HEK293T (cell line): Measurements from ENCODE around the gene PTPRQ.

ENCODE experiments used
- CTCF ChIA-PET: fragments of 350-600 bp; formaldehyde crosslinking; extraction: SDS; loops from one replicate; lab custom pipeline; 2021; ENCODE audit warnings: antibody characterized with exemption, inconsistent platforms; lab: Yijun Ruan, JAX
- POLR2A ChIA-PET: fragments of 350-600 bp; formaldehyde crosslinking; extraction: SDS; loops from one replicate; lab custom pipeline; 2020; ENCODE audit warnings: antibody characterized with exemption, inconsistent platforms; lab: Yijun Ruan, JAX
- DNase-seq: peaks from one replicate; pipeline ENCODE4 v3.0.0; 2012; ENCODE audit warnings: mixed read lengths; ENCODE audit errors: extremely low spot score
- ARNT ChIP-seq: fragments of 450-650 bp; IDR thresholded peaks from 2 replicates; pipeline ENCODE4 v1.6.1; 2017; ENCODE audit warnings: mild to moderate bottlenecking
- BHLHE40 ChIP-seq: fragments of 450-650 bp; IDR thresholded peaks from 2 replicates; pipeline ENCODE4 v1.6.1; 2016; ENCODE audit warnings: mild to moderate bottlenecking, moderate library complexity, borderline replicate concordance
- CTBP1 ChIP-seq: fragments of 450-650 bp; IDR thresholded peaks from 2 replicates; pipeline ENCODE4 v1.6.1; 2016; ENCODE audit warnings: borderline replicate concordance
- ELF4 ChIP-seq: fragments of 450-650 bp; IDR thresholded peaks from 2 replicates; pipeline ENCODE4 v1.6.1; 2017; ENCODE audit warnings: antibody characterized with exemption
- FOXA1 ChIP-seq: fragments of 450-650 bp; IDR thresholded peaks from 2 replicates; pipeline ENCODE4 v1.6.1; 2016; ENCODE audit warnings: mild to moderate bottlenecking
- FOXM1 ChIP-seq: fragments of 450-650 bp; IDR thresholded peaks from 2 replicates; pipeline ENCODE4 v1.6.1; 2017; ENCODE audit warnings: mild to moderate bottlenecking, borderline replicate concordance
- HDGF ChIP-seq: fragments of 450-650 bp; IDR thresholded peaks from 2 replicates; pipeline ENCODE4 v1.6.1; 2017; ENCODE audit warnings: antibody characterized with exemption, borderline replicate concordance
- L3MBTL2 ChIP-seq: fragments of 450-650 bp; conservative IDR thresholded peaks from 2 replicates; pipeline ENCODE4 v1.6.1; 2016; ENCODE audit warnings: mild to moderate bottlenecking
- LEF1 ChIP-seq: fragments of 450-650 bp; IDR thresholded peaks from 2 replicates; pipeline ENCODE4 v1.6.1; 2017; ENCODE audit warnings: mild to moderate bottlenecking, borderline replicate concordance
- NFRKB ChIP-seq: fragments of 450-650 bp; IDR thresholded peaks from 2 replicates; pipeline ENCODE4 v1.6.1; 2016; ENCODE audit warnings: mild to moderate bottlenecking, moderate library complexity
- PKNOX1 ChIP-seq: fragments of 450-650 bp; IDR thresholded peaks from 2 replicates; pipeline ENCODE4 v1.6.1; 2016
- SP1 ChIP-seq: fragments of 450-650 bp; IDR thresholded peaks from 2 replicates; pipeline ENCODE4 v1.6.1; 2017
- SUZ12 ChIP-seq: fragments of 450-650 bp; IDR thresholded peaks from 2 replicates; pipeline ENCODE4 v1.6.1; 2016; ENCODE audit warnings: mild to moderate bottlenecking
- TARDBP ChIP-seq: fragments of 450-650 bp; IDR thresholded peaks from 2 replicates; pipeline ENCODE4 v1.6.1; 2016
- ZNF384 ChIP-seq: fragments of 450-650 bp; IDR thresholded peaks from 2 replicates; pipeline ENCODE4 v1.6.1; 2016

PTPRQ gene

DNA sequence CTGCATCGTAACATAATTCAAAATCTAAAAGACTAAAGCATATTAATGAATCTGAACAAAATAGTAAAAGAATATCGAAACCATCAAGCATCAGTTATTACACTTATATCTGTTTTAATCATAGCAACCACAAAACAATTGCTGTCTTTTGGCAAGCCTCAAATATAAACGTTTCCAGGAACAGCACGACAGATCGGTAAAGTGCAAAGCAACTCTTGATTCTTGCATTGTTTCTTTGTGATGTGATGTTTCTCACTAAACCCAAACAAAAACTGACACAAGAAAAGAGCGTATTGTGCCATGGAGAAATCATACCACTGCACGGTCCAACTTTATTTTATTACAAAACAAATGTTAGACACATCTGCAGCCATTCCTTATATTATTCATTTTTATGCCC, 254.2 kb downstream of the PTPRQ start:
- DNase-seq = no peak
- no peak for TF ChIP-seq SP1
- no peak for TF ChIP-seq L3MBTL2
- no peak for TF ChIP-seq CTBP1
- no peak for TF ChIP-seq LEF1
- no peak for TF ChIP-seq HDGF
- no peak for TF ChIP-seq SUZ12
- no peak for TF ChIP-seq FOXA1
- no peak for TF ChIP-seq ZNF384
- TF ChIP-seq TARDBP = no peak
- no peak for TF ChIP-seq ELF4
- TF ChIP-seq NFRKB = no peak
- no peak for TF ChIP-seq PKNOX1
- no peak for TF ChIP-seq BHLHE40
- TF ChIP-seq ARNT = no peak
- no peak for TF ChIP-seq FOXM1
- POLR2A ChIA-PET = no interaction called here
- CTCF ChIA-PET = no interaction called here

DNA sequence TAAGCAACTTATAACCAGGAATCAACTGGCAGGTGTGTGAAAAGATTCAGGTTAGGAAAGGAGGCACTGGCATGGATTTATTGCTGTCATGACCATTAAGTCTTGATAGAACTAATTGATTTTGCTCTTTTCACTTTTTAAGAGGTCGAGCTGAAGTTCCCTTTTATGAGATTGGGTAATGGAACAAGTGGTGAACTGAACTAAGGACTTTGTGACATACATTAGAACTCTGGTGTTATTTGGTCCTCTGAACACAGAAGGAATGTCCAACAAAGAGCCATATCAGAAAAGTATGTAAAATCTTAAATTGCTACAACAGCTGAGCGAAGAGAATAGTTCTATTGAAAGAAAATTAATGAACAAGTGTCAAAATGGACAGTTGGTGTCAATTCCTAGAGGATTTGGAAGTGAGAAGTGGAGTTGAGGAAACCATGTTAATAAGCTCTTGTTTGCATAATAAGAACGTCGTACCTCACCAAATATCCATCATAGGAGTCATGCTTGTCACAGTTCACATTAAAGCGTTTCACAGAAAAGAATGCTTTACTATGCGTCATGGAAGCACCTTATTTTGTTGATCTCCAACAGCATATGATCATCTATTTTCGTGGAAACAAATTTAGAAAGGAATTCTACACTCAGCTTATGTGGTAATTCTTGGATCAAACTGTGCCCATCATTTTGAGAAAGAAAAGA, 255.0 kb downstream of the PTPRQ start:
- POLR2A ChIA-PET = no interaction called here
- DNase-seq = no peak
- CTCF ChIA-PET = no interaction called here
- TF ChIP-seq ARNT (no peak), L3MBTL2 (no peak), TARDBP (no peak), BHLHE40 (no peak), ELF4 (no peak), SP1 (no peak), PKNOX1 (no peak)

DNA sequence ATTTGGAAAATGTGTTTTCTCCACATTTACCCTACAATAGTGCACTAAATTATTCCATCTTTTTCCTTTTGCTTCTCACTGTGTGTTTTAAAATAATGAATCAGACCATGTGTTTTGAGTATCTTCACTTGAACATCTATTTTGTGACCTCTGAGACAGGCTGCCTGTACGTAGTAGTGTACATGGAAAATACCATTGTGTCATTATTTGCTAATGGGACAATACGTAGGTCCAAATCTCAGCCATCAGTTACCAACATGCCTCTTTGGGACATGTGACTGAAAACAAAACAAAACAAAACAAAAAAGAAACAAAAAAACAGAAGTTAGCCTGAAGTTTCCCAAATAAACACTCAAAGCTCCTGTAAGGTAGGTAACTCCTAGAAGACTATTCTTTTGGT, 256.3 kb downstream of the PTPRQ start:
- no peak for DNase-seq
- ChIA-PET CTCF (no interaction called here), POLR2A (no interaction called here)
- TF ChIP-seq HDGF = no peak
- no peak for TF ChIP-seq PKNOX1
- no peak for TF ChIP-seq BHLHE40
- TF ChIP-seq L3MBTL2 = no peak
- TF ChIP-seq CTBP1 = no peak
- TF ChIP-seq ARNT = no peak

DNA sequence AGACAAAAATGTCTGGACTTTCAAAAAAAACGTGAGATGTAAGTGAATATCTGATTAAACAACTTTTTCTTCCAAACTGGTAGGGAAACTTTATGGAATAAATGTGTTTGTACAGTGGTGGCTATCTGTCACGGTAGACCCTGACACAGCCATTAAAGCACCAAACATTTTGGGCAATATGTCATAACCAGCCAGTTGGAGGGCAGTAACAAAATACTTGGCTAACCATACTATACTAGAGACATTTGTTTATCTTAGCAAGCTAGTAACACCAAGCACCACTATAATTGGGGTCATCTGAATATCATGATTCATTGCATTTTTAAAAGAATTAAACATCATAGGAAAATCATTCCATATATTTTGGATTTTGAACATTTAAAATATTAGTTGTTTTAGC, 257.4 kb downstream of the PTPRQ start:
- ChIA-PET POLR2A (no interaction called here), CTCF (interaction anchor here (1.0 kb wide), 1 partner anchor 13 kb away, joined by 3 read pairs; no protein-coding TSS in a partner anchor)
- no peak for TF ChIP-seq NFRKB
- peak; percentile 48; the same call in 1 of the 2 replicates for TF ChIP-seq PKNOX1
- DNase-seq = no peak

- ChIA-PET CTCF (no interaction called here), POLR2A (no interaction called here)
- DNase-seq = no peak
- TF ChIP-seq BHLHE40 (no peak), L3MBTL2 (no peak), ARNT (no peak), NFRKB (no peak)
These were observed 259.1 kb downstream of the PTPRQ start for GRCh38 chr12:80702889-80703805.

- POLR2A ChIA-PET = no interaction called here
- CTCF ChIA-PET = no interaction called here
These were observed 260.4 kb downstream of the PTPRQ start for GRCh38 chr12:80704420-80704819.

More at GRCh38 chr12:80704420-80704819, 260.4 kb downstream of the PTPRQ start:
- TF ChIP-seq NFRKB (no peak), HDGF (no peak), CTBP1 (no peak), ARNT (no peak), ZNF384 (no peak), ELF4 (no peak)
- no peak for DNase-seq
